ENCODE measurements around the gene PTPRR. TPM values are rescaled to one million over a fixed set of nuclear protein-coding genes. Genes with fewer than 3 reads are reported as not detected.

The PTPRR gene
- total RNA-seq, 2 experiments from 2014 or later: not detected

- Mint-ChIP-seq H3K27ac (no peak overlapping the region), H3K36me3 (ENCODE audit: low read depth) (no peaks in the 10 kb centered on the region), H3K27me3 (no peaks in the 10 kb centered on the region), H3K9me3 (no peaks in the 10 kb centered on the region), H3K4me3 (no peak overlapping the region), H3K4me1 (no peaks in the 10 kb centered on the region)
- DNase-seq: no peak
- POLR2A ChIA-PET: no interaction called here
- CTCF ChIA-PET: no interaction called here
Measured at GRCh38 chr12:70638639-70639360, 281.7 kb downstream of the PTPRR start.

GRCh38 chr12:70637303-70638085 lies 283.0 kb downstream of the PTPRR start, which contains the start of gene PTPRB:
TSS of gene PTPRB (minus strand) at chr12:70637429. CDS start at chr12:70637395, 34 bp downstream.
- Mint-ChIP-seq H3K36me3 (ENCODE audit: low read depth) (no peaks in the 10 kb centered on the region), H3K4me3 (no peak within 1 kb of the TSS), H3K4me1 (no peaks in the 10 kb centered on the region), H3K27me3 (no peaks in the 10 kb centered on the region), H3K9me3 (no peaks in the 10 kb centered on the region), H3K27ac (no peak within 1 kb of the TSS)
- ChIA-PET CTCF (no interaction called here), POLR2A (no interaction called here)
- no peak for DNase-seq

GRCh38 chr12:70635755-70636154 lies 284.8 kb downstream of the PTPRR start:
- CTCF ChIA-PET: no interaction called here
- Mint-ChIP-seq H3K9me3 (no peaks in the 10 kb centered on the region), H3K4me1 (no peaks in the 10 kb centered on the region), H3K4me3 (no peak overlapping the region), H3K27ac (no peak overlapping the region), H3K27me3 (no peaks in the 10 kb centered on the region), H3K36me3 (ENCODE audit: low read depth) (no peaks in the 10 kb centered on the region)
- POLR2A ChIA-PET: no interaction called here
- DNase-seq: no peak

GRCh38 chr12:70628701-70629480 lies 291.6 kb downstream of the PTPRR start:
- ChIA-PET POLR2A (no interaction called here), CTCF (no interaction called here)
- Mint-ChIP-seq H3K36me3 (ENCODE audit: low read depth) (no peaks in the 10 kb centered on the region), H3K4me3 (no peak overlapping the region), H3K9me3 (no peaks in the 10 kb centered on the region), H3K27me3 (no peaks in the 10 kb centered on the region), H3K4me1 (no peaks in the 10 kb centered on the region), H3K27ac (no peak overlapping the region)
- DNase-seq: no peak

GRCh38 chr12:70627677-70628076 lies 292.9 kb downstream of the PTPRR start:
- ChIA-PET CTCF (interaction anchor here (0.6 kb wide), 1 partner anchor 744 kb away, joined by 4 read pairs; no protein-coding TSS in a partner anchor), POLR2A (no interaction called here)
- Mint-ChIP-seq H3K27ac (no peak overlapping the region), H3K27me3 (no peaks in the 10 kb centered on the region), H3K4me1 (no peaks in the 10 kb centered on the region), H3K4me3 (no peak overlapping the region), H3K36me3 (ENCODE audit: low read depth) (no peaks in the 10 kb centered on the region), H3K9me3 (no peaks in the 10 kb centered on the region)
- no peak for DNase-seq

GRCh38 chr12:70626180-70626579 lies 294.4 kb downstream of the PTPRR start:
- no peak for DNase-seq
- no peaks in the 10 kb centered on the region for H3K4me1 Mint-ChIP-seq
- H3K27me3 Mint-ChIP-seq: no peaks in the 10 kb centered on the region
- POLR2A ChIA-PET: no interaction called here
- H3K36me3 Mint-ChIP-seq (ENCODE audit: low read depth): no peaks in the 10 kb centered on the region
- H3K4me3 Mint-ChIP-seq: no peak overlapping the region
- H3K27ac Mint-ChIP-seq: no peak overlapping the region
- H3K9me3 Mint-ChIP-seq: no peaks in the 10 kb centered on the region
- CTCF ChIA-PET: no interaction called here

- ChIA-PET POLR2A (no interaction called here), CTCF (no interaction called here)
- Mint-ChIP-seq H3K9me3 (no peaks in the 10 kb centered on the region), H3K27me3 (peaks cover 4% of the 10 kb centered on the region), H3K4me3 (no peak overlapping the region), H3K36me3 (ENCODE audit: low read depth) (no peaks in the 10 kb centered on the region), H3K4me1 (no peaks in the 10 kb centered on the region), H3K27ac (no peak overlapping the region)
- DNase-seq: no peak
Measured at GRCh38 chr12:70619471-70620152, 300.9 kb downstream of the PTPRR start.

GRCh38 chr12:70618371-70618770 lies 302.2 kb downstream of the PTPRR start:
- no peak for DNase-seq
- ChIA-PET POLR2A (no interaction called here), CTCF (no interaction called here)
- Mint-ChIP-seq H3K4me1 (no peaks in the 10 kb centered on the region), H3K9me3 (no peaks in the 10 kb centered on the region), H3K27me3 (peaks cover 5% of the 10 kb centered on the region), H3K4me3 (no peak overlapping the region), H3K36me3 (ENCODE audit: low read depth) (no peaks in the 10 kb centered on the region), H3K27ac (no peak overlapping the region)

- Mint-ChIP-seq H3K27me3 (peaks cover 5% of the 10 kb centered on the region), H3K27ac (no peak overlapping the region), H3K9me3 (no peaks in the 10 kb centered on the region), H3K4me3 (no peak overlapping the region), H3K36me3 (ENCODE audit: low read depth) (no peaks in the 10 kb centered on the region), H3K4me1 (no peaks in the 10 kb centered on the region)
- POLR2A ChIA-PET: no interaction called here
- DNase-seq: no peak
- CTCF ChIA-PET: no interaction called here
Measured at GRCh38 chr12:70617450-70617849, 303.1 kb downstream of the PTPRR start.

- H3K36me3 Mint-ChIP-seq (ENCODE audit: low read depth): no peaks in the 10 kb centered on the region
- no peak for DNase-seq
- ChIA-PET CTCF (no interaction called here), POLR2A (no interaction called here)
- no peak overlapping the region for H3K27ac Mint-ChIP-seq
- H3K4me3 Mint-ChIP-seq: no peak overlapping the region
- H3K27me3 Mint-ChIP-seq: peaks cover 17% of the 10 kb centered on the region
- no peaks in the 10 kb centered on the region for H3K9me3 Mint-ChIP-seq
- peaks cover 3% of the 10 kb centered on the region for H3K4me1 Mint-ChIP-seq
Measured at GRCh38 chr12:70615174-70615866, 305.2 kb downstream of the PTPRR start.

- POLR2A ChIA-PET: no interaction called here
- H3K27ac Mint-ChIP-seq: no peak overlapping the region
- peaks cover 4% of the 10 kb centered on the region for H3K4me1 Mint-ChIP-seq
- DNase-seq: no peak
- peaks cover 43% of the 10 kb centered on the region for H3K27me3 Mint-ChIP-seq
- H3K9me3 Mint-ChIP-seq: no peaks in the 10 kb centered on the region
- CTCF ChIA-PET: no interaction called here
- no peaks in the 10 kb centered on the region for H3K36me3 Mint-ChIP-seq (ENCODE audit: low read depth)
- no peak overlapping the region for H3K4me3 Mint-ChIP-seq
Measured at GRCh38 chr12:70609739-70610491, 310.6 kb downstream of the PTPRR start.

- H3K9me3 Mint-ChIP-seq: no peaks in the 10 kb centered on the region
- H3K36me3 Mint-ChIP-seq (ENCODE audit: low read depth): no peaks in the 10 kb centered on the region
- peaks cover 4% of the 10 kb centered on the region for H3K4me1 Mint-ChIP-seq
- no peak overlapping the region for H3K4me3 Mint-ChIP-seq
- H3K27me3 Mint-ChIP-seq: peaks cover 40% of the 10 kb centered on the region
- POLR2A ChIA-PET: no interaction called here
- DNase-seq: no peak
- CTCF ChIA-PET: no interaction called here
- no peak overlapping the region for H3K27ac Mint-ChIP-seq
Measured at GRCh38 chr12:70609203-70609602, 311.3 kb downstream of the PTPRR start.

Measured in activated CD4-positive, alpha-beta memory T cell treated with anti-CD3 and anti-CD28 coated beads, Interleukin-2, amount 10 ng/mL, durations not matched to agents 7 days and 5 days (primary cell).